ENCODE measurements around the gene HSPG2.

HSPG2 gene

GRCh38 chr1:21865943-21866706, 71.0 kb downstream of the HSPG2 start:
- H3K4me3 ChIP-seq (replicated peaks; ENCODE audit: insufficient read depth, low read length): no peak overlapping the region
- H3K27ac ChIP-seq (replicated peaks): no peak overlapping the region
- no peaks in the 10 kb centered on the region for H3K27me3 ChIP-seq (ENCODE audit: insufficient read depth, poor library complexity, severe bottlenecking)
- no peak for DNase-seq (ENCODE audit: low read depth in 1 of 2, low spot score in 1 of 2)
- TF ChIP-seq CTCF (IDR thresholded peaks at IDR 0.05; ENCODE audit: insufficient read depth, low read length) (no peak), REST (IDR thresholded peaks at IDR 0.05; ENCODE audit: insufficient replicate concordance, low read depth) (peak; percentile 20)

DNA sequence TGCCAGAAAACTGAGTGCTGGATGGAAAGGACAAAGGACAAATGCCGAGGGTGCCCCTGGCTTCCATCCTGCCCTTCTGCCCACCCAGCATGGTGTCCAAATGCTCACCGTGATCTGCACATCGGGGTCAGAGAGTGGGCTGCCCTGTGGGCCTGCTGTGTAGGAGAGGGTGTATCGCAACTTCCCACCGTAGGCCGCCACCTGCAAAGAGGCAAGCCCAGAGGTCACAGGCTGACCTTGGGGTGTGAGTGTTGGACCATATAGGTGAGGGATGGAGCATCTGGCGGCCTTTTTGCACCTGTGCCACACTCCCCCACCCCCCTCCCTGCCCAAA, 71.5 kb downstream of the HSPG2 start:
- no peak overlapping the region for H3K4me3 ChIP-seq (replicated peaks; ENCODE audit: insufficient read depth, low read length)
- DNase-seq (ENCODE audit: low read depth in 1 of 2, low spot score in 1 of 2): no peak
- TF ChIP-seq CTCF (IDR thresholded peaks at IDR 0.05; ENCODE audit: insufficient read depth, low read length): no peak
- TF ChIP-seq SPI1 (IDR thresholded peaks at IDR 0.05; ENCODE audit: borderline replicate concordance, low read depth): no peak
- TF ChIP-seq GABPA (IDR thresholded peaks at IDR 0.05; ENCODE audit: low read depth): no peak
- TF ChIP-seq POLR2AphosphoS5 (IDR thresholded peaks at IDR 0.05; ENCODE audit: low read depth): no peak
- TF ChIP-seq REST (IDR thresholded peaks at IDR 0.05; ENCODE audit: insufficient replicate concordance, low read depth): no peak
- H3K27me3 ChIP-seq (ENCODE audit: insufficient read depth, poor library complexity, severe bottlenecking): no peaks in the 10 kb centered on the region
- H3K27ac ChIP-seq (replicated peaks): no peak overlapping the region

GRCh38 chr1:21864730-21865129, 72.4 kb downstream of the HSPG2 start:
- Histone ChIP-seq H3K4me3 (replicated peaks; ENCODE audit: insufficient read depth, low read length) (no peak overlapping the region), H3K27ac (replicated peaks) (no peak overlapping the region), H3K27me3 (ENCODE audit: insufficient read depth, poor library complexity, severe bottlenecking) (no peaks in the 10 kb centered on the region)
- DNase-seq (ENCODE audit: low read depth in 1 of 2, low spot score in 1 of 2): no peak
- TF ChIP-seq POLR2AphosphoS5 (IDR thresholded peaks at IDR 0.05; ENCODE audit: low read depth) (no peak), GABPA (IDR thresholded peaks at IDR 0.05; ENCODE audit: low read depth) (no peak), SPI1 (IDR thresholded peaks at IDR 0.05; ENCODE audit: borderline replicate concordance, low read depth) (no peak), REST (IDR thresholded peaks at IDR 0.05; ENCODE audit: insufficient replicate concordance, low read depth) (no peak), CTCF (IDR thresholded peaks at IDR 0.05; ENCODE audit: insufficient read depth, low read length) (no peak)
